ENCODE data around the gene ZIC1.

DNA sequence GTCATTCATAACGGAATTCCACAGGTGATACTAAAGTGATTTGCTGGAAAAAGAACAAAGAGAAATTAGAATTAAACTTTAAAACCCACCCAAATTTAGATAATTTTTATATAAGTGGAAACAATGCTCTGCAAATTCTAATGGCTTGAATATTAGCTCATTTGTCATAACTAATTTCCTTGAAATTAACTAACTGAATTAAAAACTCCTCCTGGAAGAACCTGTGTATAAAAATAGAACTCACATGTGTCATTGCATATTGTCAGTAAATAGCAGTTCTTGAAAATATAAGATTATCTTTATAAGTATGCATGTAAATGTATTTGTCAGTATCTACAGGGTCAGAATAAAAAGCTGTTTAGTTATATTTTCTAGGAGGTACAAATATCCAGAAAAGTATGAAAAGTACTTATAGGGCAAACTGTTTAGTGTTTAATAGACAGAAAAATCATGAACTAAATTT lies 16.3 kb downstream of the ZIC1 start:
- TF ChIP-seq, protein P1, sequence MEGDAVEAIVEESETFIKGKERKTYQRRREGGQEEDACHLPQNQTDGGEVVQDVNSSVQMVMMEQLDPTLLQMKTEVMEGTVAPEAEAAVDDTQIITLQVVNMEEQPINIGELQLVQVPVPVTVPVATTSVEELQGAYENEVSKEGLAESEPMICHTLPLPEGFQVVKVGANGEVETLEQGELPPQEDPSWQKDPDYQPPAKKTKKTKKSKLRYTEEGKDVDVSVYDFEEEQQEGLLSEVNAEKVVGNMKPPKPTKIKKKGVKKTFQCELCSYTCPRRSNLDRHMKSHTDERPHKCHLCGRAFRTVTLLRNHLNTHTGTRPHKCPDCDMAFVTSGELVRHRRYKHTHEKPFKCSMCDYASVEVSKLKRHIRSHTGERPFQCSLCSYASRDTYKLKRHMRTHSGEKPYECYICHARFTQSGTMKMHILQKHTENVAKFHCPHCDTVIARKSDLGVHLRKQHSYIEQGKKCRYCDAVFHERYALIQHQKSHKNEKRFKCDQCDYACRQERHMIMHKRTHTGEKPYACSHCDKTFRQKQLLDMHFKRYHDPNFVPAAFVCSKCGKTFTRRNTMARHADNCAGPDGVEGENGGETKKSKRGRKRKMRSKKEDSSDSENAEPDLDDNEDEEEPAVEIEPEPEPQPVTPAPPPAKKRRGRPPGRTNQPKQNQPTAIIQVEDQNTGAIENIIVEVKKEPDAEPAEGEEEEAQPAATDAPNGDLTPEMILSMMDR (IDR thresholded peaks at IDR 0.05; ENCODE audit: insufficient read depth, low read length): no peak
- TF ChIP-seq POLR2AphosphoS5 (IDR thresholded peaks at IDR 0.05; ENCODE audit: low read depth) (no peak), REST (IDR thresholded peaks at IDR 0.05; ENCODE audit: insufficient replicate concordance, low read depth) (no peak), GABPA (IDR thresholded peaks at IDR 0.05; ENCODE audit: low read depth) (no peak)
